Prostate gland (tissue), 2 donors: ENCODE data around the gene UMPS.
"Not testable (repeated sequence)": the region's sequence is repeated elsewhere in the genome, so short reads cannot be mapped to it uniquely, and the experiment has no call there.

Source experiments
- CTCF ChIP-seq, 4 experiments: fragments of 200-600 bp in 2 of 4; fragments of 450-650 bp in 2 of 4; sonication (generic) in 2 of 4; IDR thresholded peaks; 1 replicate in 3 of 4; 2 replicates in 1 of 4; pipeline ENCODE4 v1.5.1; 2016 to 2019; ENCODE audit warnings: antibody characterized with exemption in 4 of 4, mild to moderate bottlenecking in 2 of 4, moderate library complexity in 2 of 4
- POLR2A ChIP-seq: fragments of 450-650 bp; IDR thresholded peaks from one replicate; pipeline ENCODE4 v1.6.1; 2016; ENCODE audit warnings: antibody characterized with exemption, mild to moderate bottlenecking
- POLR2AphosphoS5 ChIP-seq: sonication (generic); formaldehyde crosslinking; IDR thresholded peaks from one replicate; pipeline ENCODE4 v1.6.1; 2017; ENCODE audit warnings: antibody characterized with exemption

- not testable (repeated sequence) for TF ChIP-seq CTCF (IDR thresholded peaks at IDR 0.05); POLR2AphosphoS5; POLR2A
Observed at GRCh38 chr3:124707223-124707622, 23.0 kb upstream of the UMPS start.
